DOHH2 (cell line): ENCODE measurements around the gene DIPK1A.

Experiments used
- H3F3A ChIP-seq: fragments of 200-600 bp; sonication (generic), shearing (Covaris generic); 2 replicates; pipeline ENCODE4 v1.6.0; 2016; ENCODE audit warnings: antibody characterized with exemption, mild to moderate bottlenecking; ENCODE audit not compliant: control insufficient read depth, insufficient read depth
- H3K27ac ChIP-seq: fragments of 200-600 bp; sonication (generic); 2 replicates; pipeline ENCODE4 v1.5.1; 2014; ENCODE audit warnings: low read depth, mild to moderate bottlenecking, low read length, moderate library complexity
- H3K27me3 ChIP-seq: fragments of 200-600 bp; sonication (generic); 2 replicates; pipeline ENCODE4 v1.6.1; 2014; ENCODE audit warnings: mild to moderate bottlenecking, low read length, mixed read lengths; ENCODE audit not compliant: control insufficient read depth
- H3K36me3 ChIP-seq: fragments of 200-600 bp; sonication (generic); 2 replicates; pipeline ENCODE4 v1.6.1; 2014; ENCODE audit warnings: mild to moderate bottlenecking, low read length, moderate library complexity, mixed read lengths; ENCODE audit not compliant: control insufficient read depth
- H3K4me1 ChIP-seq: fragments of 200-600 bp; sonication (generic); 2 replicates; pipeline ENCODE4 v1.6.1; 2014; ENCODE audit warnings: mild to moderate bottlenecking, low read length, mixed read lengths; ENCODE audit not compliant: control insufficient read depth
- H3K4me2 ChIP-seq: fragments of 200-600 bp; sonication (generic); 2 replicates; pipeline ENCODE4 v1.6.0; 2014; ENCODE audit warnings: mild to moderate bottlenecking, low read length, moderate library complexity
- H3K4me3 ChIP-seq: fragments of 200-600 bp; sonication (generic); 2 replicates; pipeline ENCODE4 v1.5.1; 2014; ENCODE audit warnings: mild to moderate bottlenecking, low read length, mixed read lengths
- H3K79me2 ChIP-seq: fragments of 200-600 bp; sonication (generic); 2 replicates; pipeline ENCODE4 v1.6.1; 2014; ENCODE audit warnings: mild to moderate bottlenecking, low read length, mixed read lengths; ENCODE audit not compliant: control insufficient read depth
- H3K9me2 ChIP-seq: fragments of 200-600 bp; sonication (generic); replicated peaks from 2 replicates; pipeline ENCODE4 v1.6.1; 2014; ENCODE audit warnings: mild to moderate bottlenecking, low read length, mixed read lengths; ENCODE audit not compliant: control insufficient read depth
- H3K9me3 ChIP-seq: fragments of 200-600 bp; sonication (generic); 2 replicates; pipeline ENCODE4 v1.6.1; 2014; ENCODE audit warnings: antibody characterized with exemption, low read length, mixed read lengths; ENCODE audit not compliant: control insufficient read depth, insufficient read depth
- H4K20me1 ChIP-seq: fragments of 200-600 bp; sonication (generic); 2 replicates; pipeline ENCODE4 v1.6.0; 2014; ENCODE audit warnings: low read depth, mild to moderate bottlenecking, antibody characterized with exemption, low read length, moderate library complexity; ENCODE audit not compliant: control insufficient read depth, insufficient read depth
- EZH2phosphoT487 ChIP-seq: fragments of 200-600 bp; sonication (generic); IDR thresholded peaks from 2 replicates; pipeline ENCODE4 v1.6.1; 2017; ENCODE audit warnings: borderline replicate concordance, mild to moderate bottlenecking, antibody characterized with exemption, low read length, moderate library complexity, mixed read lengths
- TF ChIP-seq, protein P1 (sequence below): fragments of 200-600 bp; sonication (generic); IDR thresholded peaks from one replicate; pipeline ENCODE4 v1.5.1; 2014; ENCODE audit warnings: antibody characterized with exemption, mild to moderate bottlenecking, low read depth, low read length; ENCODE audit not compliant: poor library complexity, severe bottlenecking

The DIPK1A gene

DNA sequence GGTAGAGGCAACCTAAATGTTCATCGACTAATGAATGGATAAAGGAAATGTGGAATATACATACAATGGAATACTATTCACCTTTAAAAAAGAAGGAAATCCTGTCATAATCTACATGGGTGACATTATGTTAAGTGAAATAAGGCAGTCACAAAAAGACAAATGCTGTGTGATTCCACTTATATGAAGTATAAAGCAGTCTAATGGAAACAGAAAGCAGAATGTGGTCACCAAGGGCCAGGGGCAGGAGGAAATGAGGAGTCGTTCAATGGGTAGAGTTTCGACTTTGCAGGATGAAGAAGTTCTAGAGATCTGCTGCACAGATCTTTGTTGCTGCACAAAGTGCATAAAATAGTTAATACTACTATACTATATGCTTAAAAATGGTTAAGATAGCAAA, 7.8 kb downstream of the DIPK1A start:
- peaks cover 28% of the 10 kb centered on the region for H3K36me3 ChIP-seq
- H4K20me1 ChIP-seq = no peaks in the 10 kb centered on the region
- no peaks in the 10 kb centered on the region for H3K9me3 ChIP-seq
- peak overlapping the region; percentile 48 for H3K4me3 ChIP-seq
- no peaks in the 10 kb centered on the region for H3K27me3 ChIP-seq
- peaks cover 96% of the 10 kb centered on the region for H3K79me2 ChIP-seq
- peaks cover 88% of the 10 kb centered on the region for H3K4me1 ChIP-seq
- peak overlapping the region; percentile 59 for H3K27ac ChIP-seq
- H3K4me2 ChIP-seq = peak overlapping the region; percentile 69
- no peaks in the 10 kb centered on the region for H3K9me2 ChIP-seq
- TF ChIP-seq EZH2phosphoT487 = no peak
- TF ChIP-seq, protein P1, sequence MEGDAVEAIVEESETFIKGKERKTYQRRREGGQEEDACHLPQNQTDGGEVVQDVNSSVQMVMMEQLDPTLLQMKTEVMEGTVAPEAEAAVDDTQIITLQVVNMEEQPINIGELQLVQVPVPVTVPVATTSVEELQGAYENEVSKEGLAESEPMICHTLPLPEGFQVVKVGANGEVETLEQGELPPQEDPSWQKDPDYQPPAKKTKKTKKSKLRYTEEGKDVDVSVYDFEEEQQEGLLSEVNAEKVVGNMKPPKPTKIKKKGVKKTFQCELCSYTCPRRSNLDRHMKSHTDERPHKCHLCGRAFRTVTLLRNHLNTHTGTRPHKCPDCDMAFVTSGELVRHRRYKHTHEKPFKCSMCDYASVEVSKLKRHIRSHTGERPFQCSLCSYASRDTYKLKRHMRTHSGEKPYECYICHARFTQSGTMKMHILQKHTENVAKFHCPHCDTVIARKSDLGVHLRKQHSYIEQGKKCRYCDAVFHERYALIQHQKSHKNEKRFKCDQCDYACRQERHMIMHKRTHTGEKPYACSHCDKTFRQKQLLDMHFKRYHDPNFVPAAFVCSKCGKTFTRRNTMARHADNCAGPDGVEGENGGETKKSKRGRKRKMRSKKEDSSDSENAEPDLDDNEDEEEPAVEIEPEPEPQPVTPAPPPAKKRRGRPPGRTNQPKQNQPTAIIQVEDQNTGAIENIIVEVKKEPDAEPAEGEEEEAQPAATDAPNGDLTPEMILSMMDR = no peak
- peaks cover 34% of the 10 kb centered on the region for H3F3A ChIP-seq

DNA sequence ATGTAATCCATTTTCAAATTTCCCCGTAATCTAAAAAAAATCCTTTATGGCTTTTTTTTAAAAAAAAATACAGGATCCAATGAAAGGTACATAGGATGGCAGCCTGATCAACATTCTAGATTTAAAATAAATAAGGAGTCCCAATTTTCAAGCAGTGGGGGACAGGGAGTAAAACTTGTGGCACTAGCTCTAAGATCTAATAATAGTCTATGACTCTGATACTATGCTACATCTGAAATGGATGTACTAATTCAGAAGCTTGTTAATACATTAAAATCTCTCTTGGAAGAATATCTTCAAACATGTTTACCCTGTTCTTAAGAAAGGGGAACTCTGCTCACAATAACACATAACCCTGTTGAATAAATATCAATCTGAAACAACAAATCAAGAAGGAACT, 8.5 kb downstream of the DIPK1A start:
- no peaks in the 10 kb centered on the region for H3K9me2 ChIP-seq
- TF ChIP-seq, protein P1 = no peak
- no peak for TF ChIP-seq EZH2phosphoT487
- H3K9me3 ChIP-seq = no peaks in the 10 kb centered on the region
- no peaks in the 10 kb centered on the region for H4K20me1 ChIP-seq
- peaks cover 85% of the 10 kb centered on the region for H3K4me1 ChIP-seq
- peaks cover 27% of the 10 kb centered on the region for H3F3A ChIP-seq
- H3K27me3 ChIP-seq = no peaks in the 10 kb centered on the region
- peak overlapping the region; percentile 59 for H3K27ac ChIP-seq
- peaks cover 96% of the 10 kb centered on the region for H3K79me2 ChIP-seq
- H3K4me3 ChIP-seq = peak overlapping the region; percentile 48
- peaks cover 20% of the 10 kb centered on the region for H3K36me3 ChIP-seq
- H3K4me2 ChIP-seq = peak overlapping the region; percentile 69

DNA sequence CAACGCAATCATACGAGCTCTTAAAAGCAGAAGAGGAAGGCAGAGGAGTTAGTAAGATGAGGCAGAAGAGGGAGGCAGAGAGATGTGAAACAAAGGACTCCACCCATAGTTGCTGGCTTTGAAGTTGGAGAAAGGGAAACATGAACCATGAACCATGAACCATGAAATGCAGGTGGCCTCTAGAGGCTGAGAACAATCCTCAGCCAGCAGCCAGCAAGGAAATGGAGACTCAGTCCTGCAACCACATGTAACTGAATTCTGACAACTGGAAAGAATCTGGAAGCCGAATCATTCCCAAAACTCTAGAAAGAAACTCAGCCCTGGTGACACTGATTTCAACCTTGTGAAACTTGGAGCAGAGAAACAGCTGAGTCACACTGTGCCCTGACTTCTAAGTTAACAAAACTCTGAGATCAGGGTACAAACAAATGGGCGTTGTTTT, 10.1 kb downstream of the DIPK1A start:
- Histone ChIP-seq H3K27me3 (no peaks in the 10 kb centered on the region), H4K20me1 (no peaks in the 10 kb centered on the region), H3K9me3 (no peaks in the 10 kb centered on the region), H3K4me2 (peak overlapping the region; percentile 69), H3K4me1 (peaks cover 84% of the 10 kb centered on the region), H3K9me2 (no peaks in the 10 kb centered on the region), H3F3A (peaks cover 30% of the 10 kb centered on the region), H3K27ac (peak overlapping the region; percentile 59), H3K36me3 (peaks cover 7% of the 10 kb centered on the region; the same call in 1 of the 2 replicates), H3K4me3 (peak overlapping the region; percentile 48), H3K79me2 (peaks cover 95% of the 10 kb centered on the region)
- TF ChIP-seq, protein P1 = peak; percentile 35
- no peak for TF ChIP-seq EZH2phosphoT487
